COLO668 (cell line): Measurements from ENCODE around the gene PPARGC1A.
A peak's percentile ranks its signal among the peaks of the same experiment; 100 is the strongest.

Experiments used
- DNase-seq: peaks from one replicate; lab custom pipeline; 2025; ENCODE audit not compliant: unreplicated experiment; lab: John Stamatoyannopoulos, UW

Gene PPARGC1A

DNA sequence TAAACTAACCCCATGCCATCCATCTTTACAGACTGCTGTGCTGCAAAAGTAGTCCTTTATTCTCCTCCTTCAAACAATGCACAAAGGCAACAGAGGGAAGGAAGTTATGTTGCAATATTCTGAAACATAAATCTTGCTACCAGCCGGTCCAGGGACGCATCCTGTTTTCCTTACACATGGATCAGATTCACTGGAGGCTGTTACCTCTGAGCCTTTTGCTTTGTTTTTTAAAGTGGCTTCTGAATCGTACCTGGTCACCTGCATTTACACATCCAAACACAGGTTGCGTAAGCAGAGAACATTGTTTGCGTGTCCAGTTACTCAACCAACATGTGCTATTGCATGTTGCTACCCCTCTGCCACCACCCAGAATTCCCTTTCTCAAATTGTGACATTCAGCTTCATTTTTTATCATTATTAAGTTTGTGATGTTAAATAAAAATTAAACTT, 8.8 kb downstream of the PPARGC1A start:
- DNase-seq: peak; percentile 58

DNA sequence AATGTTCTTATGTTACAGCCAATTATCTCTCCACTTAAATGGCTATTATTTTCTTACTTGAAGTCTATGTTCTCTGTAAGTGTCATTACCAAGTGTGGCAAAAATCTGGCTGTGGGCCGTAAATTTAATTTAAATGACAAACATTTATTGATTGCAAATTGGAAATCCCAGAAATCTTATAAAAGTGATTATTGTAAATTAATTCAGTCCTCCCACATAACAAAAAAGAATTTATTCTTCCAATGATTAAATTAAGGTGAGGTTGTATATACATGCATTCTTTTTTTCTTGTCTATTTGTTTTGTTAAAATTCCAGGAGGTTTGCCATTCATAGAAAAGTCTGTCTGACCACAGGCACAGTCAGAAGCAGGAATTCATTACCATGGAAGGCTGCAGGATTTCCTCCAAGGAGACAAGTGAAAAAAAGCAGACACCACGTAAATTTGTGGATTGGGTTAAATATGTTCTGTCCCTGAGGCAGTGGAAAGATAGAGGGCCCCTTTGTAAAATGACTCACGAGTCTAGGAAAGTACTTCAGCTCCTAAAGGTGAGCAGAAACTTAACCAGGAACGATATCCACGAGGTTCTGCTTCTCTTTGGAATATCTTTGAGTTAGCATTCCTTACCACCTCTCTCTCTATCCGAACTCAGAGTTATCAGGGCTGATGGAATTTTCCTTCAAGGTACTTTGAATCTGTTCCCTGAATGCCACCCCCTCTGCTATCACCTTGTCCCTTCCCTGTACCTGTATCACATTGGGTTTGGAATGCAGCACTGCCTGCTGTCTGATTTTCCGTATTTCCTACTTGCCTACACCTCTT, 10.7 kb downstream of the PPARGC1A start:
- DNase-seq: no peak

DNA sequence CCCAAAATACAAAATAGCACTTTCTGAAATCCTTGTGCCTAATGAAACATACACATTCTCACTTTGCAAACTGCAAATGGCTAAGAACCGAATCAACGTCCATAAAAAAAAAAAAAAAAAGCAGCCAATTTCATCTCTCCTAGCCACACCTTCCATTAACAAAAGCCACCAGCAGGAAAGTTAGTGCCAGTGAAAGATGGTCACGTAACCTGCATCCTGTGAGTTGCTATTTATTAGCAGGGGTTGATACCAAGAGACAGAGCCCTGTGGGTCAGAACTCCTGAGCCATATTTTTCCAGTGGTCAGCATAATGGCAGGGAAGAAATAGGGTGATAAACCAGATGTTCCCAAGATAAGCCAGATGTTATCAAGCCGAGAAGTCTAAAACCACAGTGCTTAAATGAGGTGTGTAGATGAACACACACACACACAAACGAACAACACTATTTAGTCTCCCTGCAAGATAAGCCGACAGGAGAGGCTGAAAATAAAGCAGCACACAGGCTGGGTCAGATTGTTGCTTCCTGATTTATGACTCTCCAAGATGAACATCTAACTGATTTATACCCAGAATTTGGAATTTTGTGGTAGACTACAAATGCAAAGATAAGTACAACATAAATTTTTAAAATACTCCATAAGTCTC, 11.5 kb downstream of the PPARGC1A start:
- no peak for DNase-seq

DNA sequence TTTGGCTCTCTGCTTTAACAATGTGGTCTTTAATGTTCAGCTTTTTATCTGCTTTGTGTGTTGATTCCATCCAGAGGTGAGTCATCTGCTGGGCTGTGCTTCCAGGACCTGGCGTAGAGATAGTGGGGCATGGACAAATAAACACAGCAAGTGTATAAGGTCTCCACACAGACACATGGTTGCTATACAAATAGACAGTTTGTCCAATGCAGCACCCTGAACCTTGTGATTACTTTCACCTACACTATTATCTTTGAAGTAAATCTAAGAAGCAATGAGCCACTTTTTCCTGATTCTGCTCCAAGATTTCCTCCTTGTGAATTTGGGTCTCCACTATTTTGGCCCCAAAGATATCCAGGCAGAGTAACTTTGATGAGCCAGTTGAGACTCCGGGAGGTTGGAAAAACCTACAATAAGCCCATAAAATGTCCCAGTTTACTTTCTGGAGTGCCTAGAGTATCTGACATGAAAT, 12.1 kb downstream of the PPARGC1A start:
- DNase-seq: peak; percentile 63

DNA sequence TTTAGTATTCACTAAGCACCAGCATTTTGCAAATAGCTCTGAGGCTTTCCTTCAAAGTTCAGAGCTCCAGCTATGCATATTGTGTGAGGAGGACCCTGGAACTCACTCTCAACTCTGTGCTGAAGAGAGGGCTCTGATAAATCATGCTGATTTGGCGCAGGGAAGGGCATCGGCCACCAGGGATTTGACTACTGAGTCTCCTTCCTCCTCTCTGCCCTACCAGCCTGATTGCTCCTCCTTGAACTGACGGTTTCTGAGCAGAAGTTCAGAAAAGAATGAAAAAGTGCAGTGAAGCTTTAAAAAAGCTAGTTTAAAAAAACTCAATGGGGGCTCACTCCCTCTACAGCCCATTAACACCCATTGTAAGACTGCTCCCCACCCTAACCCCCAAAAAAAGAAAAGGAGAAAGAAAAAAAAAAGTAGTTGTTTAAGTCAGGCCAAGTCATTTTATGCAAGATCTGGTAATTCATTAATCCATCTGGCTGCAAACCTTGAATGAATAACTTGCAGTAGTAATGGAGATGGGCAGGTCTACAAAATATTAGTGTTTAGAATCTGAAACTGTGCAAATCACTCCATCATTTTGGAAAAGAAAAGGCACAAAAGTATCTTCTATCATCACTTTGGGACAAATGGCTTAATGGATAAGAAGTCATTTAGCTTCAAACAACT, 13.3 kb downstream of the PPARGC1A start:
- DNase-seq: no peak

DNA sequence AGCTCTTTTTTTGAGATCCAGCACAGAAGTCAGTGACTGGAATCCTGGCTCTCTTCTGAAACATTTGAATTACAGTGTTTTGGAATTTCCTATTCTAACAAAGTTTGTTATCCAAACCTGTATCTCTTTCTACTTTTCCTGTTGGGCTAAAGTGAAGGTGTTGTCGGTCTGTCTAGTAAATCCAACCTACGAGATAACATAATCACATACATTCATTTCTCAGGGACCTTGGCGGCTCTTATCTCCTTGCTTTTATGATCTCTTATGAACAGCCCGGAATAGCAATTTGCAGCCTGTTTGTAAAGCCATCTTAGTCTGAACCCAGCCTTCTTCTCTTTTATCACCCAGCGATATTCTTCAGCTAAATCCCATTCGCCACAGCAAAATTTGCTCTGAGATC, 14.5 kb downstream of the PPARGC1A start:
- no peak for DNase-seq

DNA sequence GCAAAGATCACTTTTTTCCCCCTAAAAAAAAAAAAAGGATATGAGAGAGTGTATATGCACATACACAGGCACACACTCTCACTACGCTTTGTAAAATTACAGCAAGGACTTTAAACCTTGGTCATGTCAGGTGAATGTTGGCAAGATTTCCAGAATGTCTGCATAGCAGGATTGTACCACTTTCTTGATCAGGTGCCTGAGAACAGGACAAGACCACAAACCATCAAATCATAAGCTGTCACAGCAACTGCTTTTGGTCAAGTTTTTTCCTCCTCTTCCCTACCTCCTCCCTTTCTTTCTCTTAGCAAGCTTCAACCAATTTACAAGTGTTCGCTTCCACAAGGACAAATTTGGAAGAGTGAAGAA, 15.3 kb downstream of the PPARGC1A start:
- DNase-seq: no peak

DNA sequence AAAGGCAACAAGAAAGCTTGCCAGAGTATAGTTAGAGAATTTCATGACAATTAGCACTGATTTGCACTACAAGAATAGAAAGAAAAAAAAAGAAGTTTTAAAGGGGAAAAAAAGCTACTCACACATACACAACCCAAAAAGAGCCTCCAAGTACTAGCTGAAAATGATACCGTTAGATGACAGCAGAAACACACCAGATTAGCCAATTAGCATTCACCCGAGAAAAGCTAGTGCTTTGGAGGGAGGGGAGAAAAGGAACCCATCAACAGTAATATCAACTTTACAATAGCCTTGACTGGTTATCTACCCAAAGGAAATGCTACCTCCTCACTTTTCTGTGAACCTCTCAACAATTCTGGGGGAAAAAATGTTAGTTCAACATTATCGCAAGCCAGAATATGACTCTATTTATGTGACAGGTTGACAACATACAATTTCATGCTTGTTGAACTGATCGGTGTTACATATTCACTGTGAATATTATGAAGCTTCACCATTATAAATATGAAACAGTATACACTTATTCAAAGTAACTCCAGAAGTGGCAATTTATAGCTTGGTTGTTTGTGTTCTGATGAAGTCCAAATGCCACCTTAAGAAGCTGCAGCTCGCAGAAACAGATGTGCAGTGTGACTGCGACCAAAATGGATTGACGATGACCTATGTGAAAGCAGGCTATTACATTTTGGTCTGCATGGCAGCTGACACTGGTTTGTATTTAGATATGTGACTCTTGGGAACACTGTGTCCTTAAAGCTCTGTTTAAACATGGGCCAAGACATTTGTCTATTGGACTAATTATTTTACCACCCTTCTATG, 15.9 kb downstream of the PPARGC1A start:
- no peak for DNase-seq

DNA sequence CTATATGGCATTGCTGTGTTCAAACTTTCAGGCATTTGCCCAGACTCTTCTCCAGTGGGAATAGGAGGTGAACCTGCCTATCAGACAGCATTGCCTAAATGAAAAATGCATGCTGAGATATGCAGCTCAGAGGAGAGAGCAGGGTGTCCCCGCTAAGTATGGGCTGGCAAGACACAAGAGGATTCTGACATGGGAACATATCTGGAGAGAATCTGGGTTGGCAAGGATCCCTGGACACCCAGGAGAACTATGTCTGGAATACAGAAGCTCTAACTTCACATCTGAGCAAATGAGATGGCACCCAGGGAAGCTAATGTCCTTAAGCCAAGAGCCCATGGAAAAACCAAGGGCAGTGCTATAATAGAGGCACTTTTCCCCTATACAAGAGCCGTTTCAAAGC, 18.4 kb downstream of the PPARGC1A start:
- no peak for DNase-seq

DNA sequence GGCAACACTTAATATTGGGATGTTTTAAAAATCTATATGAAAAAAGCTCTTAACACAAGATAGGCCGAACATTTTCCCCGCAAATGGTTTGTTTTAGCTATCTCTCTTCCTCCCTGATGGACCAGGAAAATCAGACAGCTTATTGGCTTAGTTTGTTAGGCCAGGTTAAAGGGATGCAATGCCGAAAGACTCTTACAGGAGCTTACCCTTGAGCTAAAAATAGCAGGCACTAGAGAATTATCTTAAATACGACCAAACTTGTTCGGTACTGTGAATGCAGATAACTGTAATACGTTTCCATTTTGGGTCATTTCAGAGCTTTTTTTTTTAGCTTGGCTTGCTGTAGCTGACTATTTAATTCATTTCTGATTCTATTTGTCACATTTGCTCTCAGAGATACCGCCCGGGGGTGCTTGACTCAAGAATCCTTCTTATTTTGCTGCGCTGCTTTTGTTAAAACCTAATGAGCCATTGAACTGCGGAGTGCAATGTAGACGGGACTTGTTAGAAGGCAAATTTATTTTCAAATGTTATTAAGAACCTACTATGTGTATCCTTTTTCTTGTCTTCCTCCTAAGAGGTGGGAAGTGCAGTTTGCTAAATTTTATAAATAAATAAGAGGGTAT, 23.3 kb downstream of the PPARGC1A start:
- DNase-seq: no peak

DNA sequence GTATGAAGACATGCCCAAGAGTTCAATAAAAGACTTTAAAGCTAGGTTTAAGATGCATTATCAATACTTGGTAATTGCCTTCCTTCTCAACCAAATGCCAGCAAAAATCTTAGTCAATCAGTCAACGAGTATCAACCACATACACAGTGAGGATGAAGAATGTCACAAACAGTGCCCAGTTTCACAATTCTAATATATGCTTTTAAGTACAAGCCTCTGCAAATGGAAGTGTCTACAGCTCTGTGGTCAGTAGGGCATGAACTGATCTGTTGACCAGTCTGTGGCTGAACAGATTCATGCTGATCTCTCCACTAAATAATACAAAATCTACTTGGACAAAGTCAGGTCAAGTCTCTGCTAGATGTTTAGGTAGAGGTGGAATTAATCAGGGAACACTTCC, 27.9 kb downstream of the PPARGC1A start:
- DNase-seq: no peak

DNA sequence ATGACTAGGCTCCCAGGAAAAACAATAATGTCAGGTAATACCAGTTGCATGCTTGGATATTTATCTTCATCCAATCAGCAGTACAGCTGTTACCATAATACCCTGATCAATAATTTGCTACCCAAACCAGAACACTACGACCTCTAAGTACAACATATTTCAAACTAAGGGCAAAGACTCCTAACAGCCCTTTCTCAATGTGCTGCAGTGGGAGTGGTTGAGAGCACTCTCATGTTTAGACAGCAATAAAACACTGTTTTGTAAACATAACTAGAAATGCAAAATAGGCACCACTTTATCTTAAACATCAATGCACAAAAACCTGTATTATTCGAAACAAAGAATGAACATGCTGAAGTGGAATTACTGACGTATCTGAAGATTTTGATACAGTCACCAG, 28.9 kb downstream of the PPARGC1A start:
- no peak for DNase-seq

DNA sequence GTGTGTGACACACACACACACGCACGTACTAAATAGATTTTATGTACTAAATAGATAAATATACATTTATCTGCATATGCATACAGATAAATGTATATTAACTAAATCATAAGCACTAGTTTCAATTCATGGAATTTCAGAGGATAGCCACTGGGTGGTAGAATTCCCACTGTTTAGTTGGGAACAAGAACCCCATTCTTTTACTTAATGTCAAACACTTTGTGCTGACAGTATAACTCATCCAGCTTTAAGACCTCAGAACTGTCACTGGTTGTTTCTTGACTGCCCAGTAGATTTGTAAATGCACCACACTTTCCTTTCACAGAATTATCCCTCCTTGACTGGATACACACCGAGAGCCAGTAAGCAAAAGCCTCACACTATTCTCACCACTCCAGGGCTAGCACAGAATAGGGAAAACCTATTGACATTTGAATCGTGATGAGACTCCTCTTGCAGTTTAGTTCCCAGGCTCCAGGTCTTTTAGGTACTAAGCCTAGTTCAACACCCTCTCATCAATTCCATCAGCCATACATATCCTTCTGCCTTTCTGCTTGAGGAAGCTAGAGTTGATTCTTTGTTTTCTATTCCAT, 32.4 kb downstream of the PPARGC1A start:
- no peak for DNase-seq

DNA sequence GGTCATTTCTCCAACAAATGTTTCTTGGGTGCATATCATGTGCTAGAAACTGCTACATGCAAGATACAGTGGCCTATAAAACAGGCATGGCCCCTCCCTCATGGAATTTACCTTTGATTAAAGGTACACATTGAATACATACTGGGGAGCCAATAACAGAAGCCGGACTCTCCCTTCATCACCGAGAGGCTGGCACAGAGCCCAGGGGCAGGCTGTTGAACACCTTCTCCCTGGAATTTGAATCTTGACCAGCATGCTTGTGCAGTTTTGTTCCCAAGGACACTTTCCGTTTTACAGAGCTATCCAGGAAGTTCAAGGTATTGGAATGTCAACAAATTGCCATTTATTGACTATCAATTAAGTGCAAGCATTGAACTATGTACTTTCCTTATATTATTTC, 33.2 kb downstream of the PPARGC1A start:
- peak; percentile 35 for DNase-seq

DNA sequence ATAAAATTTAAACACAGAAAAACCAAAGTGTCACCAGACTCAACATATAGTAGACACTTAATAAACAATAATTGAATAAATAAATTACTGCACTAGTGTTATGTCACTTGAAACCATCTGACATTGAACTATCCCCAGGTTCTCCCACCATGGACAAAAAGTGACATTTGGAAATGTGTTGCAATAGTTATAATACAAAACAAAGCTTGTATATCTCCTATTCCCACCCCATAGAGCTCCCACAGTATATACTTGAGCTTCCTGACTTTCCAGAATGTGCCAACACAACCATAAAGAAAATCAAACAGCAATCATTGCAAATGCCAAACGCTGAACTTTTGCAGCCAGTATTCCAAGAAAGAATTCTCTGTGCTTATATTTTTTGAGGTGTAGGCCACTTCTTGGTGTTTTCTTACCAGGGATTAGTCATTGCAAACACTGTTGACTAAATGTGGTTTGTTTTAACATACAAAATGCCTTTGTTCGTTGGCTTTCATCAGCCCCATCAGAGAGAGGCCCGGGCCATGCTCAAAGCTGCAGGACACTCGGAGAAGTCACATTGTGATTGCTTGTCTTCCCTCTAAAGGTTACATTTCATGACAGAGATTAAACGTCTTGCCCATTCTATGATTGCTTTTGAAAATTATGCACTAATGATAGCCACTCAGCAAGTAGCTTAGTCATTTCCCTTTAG, 33.8 kb downstream of the PPARGC1A start:
- no peak for DNase-seq

DNA sequence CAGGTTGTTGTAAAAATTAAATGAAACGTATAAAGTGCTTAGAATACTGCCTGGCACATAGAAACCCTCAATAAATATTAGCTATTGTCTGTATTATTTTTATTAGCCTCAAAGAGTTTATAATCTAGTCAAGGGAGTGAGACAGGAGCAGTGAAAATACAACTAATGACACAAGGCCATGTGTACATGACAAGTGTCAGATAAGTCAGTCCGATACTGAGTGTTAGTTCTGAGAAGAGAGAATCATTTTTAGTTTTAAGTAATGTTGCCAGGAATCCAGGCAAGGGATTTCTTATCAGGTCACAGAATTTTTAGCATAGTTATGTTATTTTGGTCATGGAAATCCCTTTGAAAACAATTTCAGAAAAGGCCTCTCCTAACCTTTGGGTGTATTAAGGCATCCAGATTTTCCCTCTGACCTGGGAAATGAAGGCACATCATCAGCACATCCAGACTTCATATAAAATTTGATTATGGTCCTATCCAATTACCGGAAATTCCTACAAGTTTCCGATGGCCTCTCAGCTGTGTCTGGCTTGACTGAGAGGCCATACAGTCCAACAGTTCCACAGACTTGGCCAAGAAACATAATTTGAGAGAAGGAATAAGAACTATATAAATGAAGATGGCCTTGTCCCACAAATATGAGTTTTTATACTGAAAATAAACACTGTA, 35.7 kb downstream of the PPARGC1A start:
- DNase-seq: no peak

DNA sequence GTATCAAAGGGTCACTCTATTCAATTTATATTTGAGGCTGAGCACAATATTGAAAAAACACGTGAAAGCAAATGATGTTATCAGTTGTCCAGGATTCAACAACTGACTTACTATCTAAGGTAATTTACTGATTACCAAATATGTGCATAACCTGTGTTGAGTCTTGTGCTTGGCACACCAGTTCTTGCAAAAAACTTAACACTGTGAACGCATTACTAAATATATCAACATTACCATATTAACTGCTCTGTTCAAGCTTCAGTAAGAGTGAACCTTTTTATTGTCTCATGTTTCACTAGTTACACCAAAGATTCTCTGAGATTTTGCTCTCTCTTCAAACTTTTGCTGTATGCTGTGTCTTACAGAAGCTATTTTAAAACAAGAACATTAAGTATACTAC, 38.4 kb downstream of the PPARGC1A start:
- DNase-seq: no peak

DNA sequence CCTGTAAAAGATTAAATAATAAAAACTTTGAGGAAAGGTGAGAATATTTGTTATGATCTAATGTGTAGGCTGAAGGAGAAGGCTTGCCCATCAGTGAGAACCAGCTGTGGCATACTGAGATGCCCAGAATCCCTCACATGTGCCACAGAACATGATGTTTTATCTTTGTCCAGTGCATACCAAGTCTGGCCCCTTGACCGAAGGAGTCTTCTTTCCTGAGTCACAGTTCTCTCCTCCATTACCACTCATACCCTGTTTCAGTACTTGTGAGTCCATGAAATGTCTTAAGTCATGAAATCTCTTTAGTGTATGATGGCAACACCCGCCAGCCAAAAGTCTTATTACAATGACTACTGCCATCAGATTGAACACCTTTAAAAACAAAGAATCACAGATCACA, 42.7 kb downstream of the PPARGC1A start:
- DNase-seq: no peak

DNA sequence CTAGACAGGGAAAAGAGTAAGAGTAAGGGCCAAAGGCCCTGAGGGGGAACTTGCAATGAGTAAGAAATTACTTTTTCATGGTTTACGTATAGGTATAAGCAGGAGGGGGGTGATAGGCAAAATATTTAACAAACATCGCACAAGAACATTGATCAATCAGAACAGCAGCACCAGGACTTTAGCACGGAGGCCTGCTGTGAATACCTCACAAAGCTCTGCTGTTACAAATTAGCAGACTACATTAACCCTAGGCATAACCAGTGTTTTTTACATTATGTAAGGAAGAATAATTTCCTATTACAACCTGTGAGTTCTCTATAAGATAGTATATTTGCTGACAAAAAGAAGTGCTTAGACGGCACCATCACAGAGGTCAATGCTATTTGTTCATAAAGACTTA, 44.9 kb downstream of the PPARGC1A start:
- DNase-seq: no peak
